ENCODE results near the gene OR56A3.

OR56A3 gene

GRCh38 chr11:5928271-5928670 is 13.8 kb upstream of the OR56A3 start:
- no peak for TF ChIP-seq CTCF (IDR thresholded peaks at IDR 0.05; ENCODE audit: borderline replicate concordance, insufficient read depth, low read depth, low read length)

GRCh38 chr11:5928811-5929210 is 13.2 kb upstream of the OR56A3 start:
- no peak overlapping the region for H3K4me3 ChIP-seq (ENCODE audit: low read depth, low read length)
- TF ChIP-seq CTCF (IDR thresholded peaks at IDR 0.05; ENCODE audit: borderline replicate concordance, insufficient read depth, low read depth, low read length), result no peak

More at GRCh38 chr11:5928271-5928670, 13.8 kb upstream of the OR56A3 start:
- H3K4me3 ChIP-seq (ENCODE audit: low read depth, low read length), result no peak overlapping the region

- no peak overlapping the region for H3K4me3 ChIP-seq (ENCODE audit: low read depth, low read length)
- no peak for TF ChIP-seq CTCF (IDR thresholded peaks at IDR 0.05; ENCODE audit: borderline replicate concordance, insufficient read depth, low read depth, low read length)
Observed at GRCh38 chr11:5929571-5930368, 12.3 kb upstream of the OR56A3 start.

- TF ChIP-seq CTCF (IDR thresholded peaks at IDR 0.05; ENCODE audit: borderline replicate concordance, insufficient read depth, low read depth, low read length), result no peak
- H3K4me3 ChIP-seq (ENCODE audit: low read depth, low read length), result no peak overlapping the region
Observed at GRCh38 chr11:5930614-5931013, 11.4 kb upstream of the OR56A3 start.

- no peak overlapping the region for H3K4me3 ChIP-seq (ENCODE audit: low read depth, low read length)
- no peak for TF ChIP-seq CTCF (IDR thresholded peaks at IDR 0.05; ENCODE audit: borderline replicate concordance, insufficient read depth, low read depth, low read length)
Observed at GRCh38 chr11:5931061-5931460, 11.0 kb upstream of the OR56A3 start.

- H3K4me3 ChIP-seq (ENCODE audit: low read depth, low read length), result no peak overlapping the region
- no peak for TF ChIP-seq CTCF (IDR thresholded peaks at IDR 0.05; ENCODE audit: borderline replicate concordance, insufficient read depth, low read depth, low read length)
Observed at GRCh38 chr11:5932671-5933070, 9.4 kb upstream of the OR56A3 start.

GRCh38 chr11:5933116-5933515 is 8.9 kb upstream of the OR56A3 start:
- TF ChIP-seq CTCF (IDR thresholded peaks at IDR 0.05; ENCODE audit: borderline replicate concordance, insufficient read depth, low read depth, low read length), result no peak
- no peak overlapping the region for H3K4me3 ChIP-seq (ENCODE audit: low read depth, low read length)
